B cell (primary cell): ENCODE data around the gene MFSD6.

Source experiments
- CTCF ChIP-seq: fragments of 200-600 bp; IDR thresholded peaks from one replicate; pipeline ENCODE4 v1.8.0; 2022; ENCODE audit warnings: antibody characterized with exemption, mild to moderate bottlenecking
- EZH2 ChIP-seq: IDR thresholded peaks from 2 replicates; pipeline ENCODE4 v1.6.1; 2012; ENCODE audit warnings: borderline replicate concordance, low read depth, mild to moderate bottlenecking, moderate library complexity, low read length; ENCODE audit not compliant: insufficient read depth, poor library complexity, severe bottlenecking

DNA sequence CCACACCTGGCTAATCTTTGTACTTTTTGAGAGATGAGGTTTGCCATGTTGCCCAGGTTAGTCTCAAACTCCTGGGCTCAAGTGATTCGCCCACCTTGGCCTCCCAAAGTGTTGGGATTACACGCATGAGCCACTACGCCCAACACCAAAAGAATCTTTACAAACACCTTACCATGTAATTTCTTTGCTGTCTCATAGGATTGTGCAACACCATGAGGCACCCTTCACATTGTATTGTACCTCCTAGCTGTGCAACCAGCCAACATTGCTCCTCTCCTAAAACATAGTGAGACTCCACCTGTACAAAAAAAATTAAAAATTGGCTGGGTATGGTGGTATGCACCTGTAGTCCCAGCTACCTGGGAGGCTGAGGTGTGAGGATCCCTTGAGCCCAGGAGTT, 3.1 kb upstream of the MFSD6 start:
- TF ChIP-seq CTCF (no peak), EZH2 (no peak)
